Measurements from ENCODE around the gene FAR1.
"Not testable (repeated sequence)": the region's sequence is repeated elsewhere in the genome, so short reads cannot be mapped to it uniquely, and the experiment has no call there.

Gene FAR1

GRCh38 chr11:13713982-13714381 is 45.5 kb downstream of the FAR1 start:
- DNase-seq: no peak

GRCh38 chr11:13717331-13717730 is 48.9 kb downstream of the FAR1 start:
- DNase-seq: no peak

- no peak for DNase-seq
Observed at GRCh38 chr11:13718394-13718793, 49.9 kb downstream of the FAR1 start.

- no peak for DNase-seq
Observed at GRCh38 chr11:13720940-13721339, 52.5 kb downstream of the FAR1 start.

- no peak for DNase-seq
Observed at GRCh38 chr11:13721760-13722159, 53.3 kb downstream of the FAR1 start.

- no peak for DNase-seq
Observed at GRCh38 chr11:13726456-13726855, 58.0 kb downstream of the FAR1 start.

- no peak for DNase-seq
Observed at GRCh38 chr11:13728076-13728475, 59.6 kb downstream of the FAR1 start.

- no peak for DNase-seq
Observed at GRCh38 chr11:13734530-13734929, 66.1 kb downstream of the FAR1 start.

- no peak for DNase-seq
Observed at GRCh38 chr11:13745165-13745564, 76.7 kb downstream of the FAR1 start.

- not testable (repeated sequence) for DNase-seq
Observed at GRCh38 chr11:13753316-13753715, 84.8 kb downstream of the FAR1 start.

- DNase-seq: no peak
Observed at GRCh38 chr11:13759050-13759449, 90.6 kb downstream of the FAR1 start.

GRCh38 chr11:13760115-13760514 is 91.6 kb downstream of the FAR1 start:
- no peak for DNase-seq

- no peak for DNase-seq
Observed at GRCh38 chr11:13761250-13761649, 92.8 kb downstream of the FAR1 start.

GRCh38 chr11:13761716-13762115 is 93.2 kb downstream of the FAR1 start:
- no peak for DNase-seq

GRCh38 chr11:13762718-13763117 is 94.2 kb downstream of the FAR1 start:
- DNase-seq: no peak

- no peak for DNase-seq
Observed at GRCh38 chr11:13763341-13763740, 94.9 kb downstream of the FAR1 start.

GRCh38 chr11:13765886-13766285 is 97.4 kb downstream of the FAR1 start:
- no peak for DNase-seq

- DNase-seq: no peak
Observed at GRCh38 chr11:13767471-13767870, 99.0 kb downstream of the FAR1 start.

GRCh38 chr11:13769188-13769587 is 100.7 kb downstream of the FAR1 start:
- no peak for DNase-seq

- no peak for DNase-seq
Observed at GRCh38 chr11:13771151-13771550, 102.7 kb downstream of the FAR1 start.

- DNase-seq: peak; percentile 63
Observed at GRCh38 chr11:13772223-13773046, 104.0 kb downstream of the FAR1 start.

GRCh38 chr11:13775471-13775870 is 107.0 kb downstream of the FAR1 start:
- DNase-seq: no peak

GRCh38 chr11:13776134-13776815 is 107.8 kb downstream of the FAR1 start:
- DNase-seq: no peak

- no peak for DNase-seq
Observed at GRCh38 chr11:13777341-13777985, 109.0 kb downstream of the FAR1 start.
